Ascending aorta (tissue), 2 donors: Measurements from ENCODE around the gene MTFP1. TPM values are rescaled to one million over a fixed set of nuclear protein-coding genes. Genes with fewer than 3 reads are reported as not detected.

Experiments used
- DNase-seq, 2 donors: peaks; one replicate each; pipeline ENCODE4 v3.0.0-alpha.2; 2019; ENCODE audit warnings: low spot score in 2 of 2
- H3K27ac ChIP-seq, 2 donors: fragments of 200-600 bp; sonication (generic); one replicate each; pipeline ENCODE4 v1.5.1; 2016 to 2017; ENCODE audit warnings: mild to moderate bottlenecking in 1 of 2
- H3K27me3 ChIP-seq: fragments of 200-600 bp; sonication (generic); one replicate; pipeline ENCODE4 v1.5.1; 2017
- H3K36me3 ChIP-seq, 2 donors: fragments of 200-600 bp; sonication (generic); one replicate each; pipeline ENCODE4 v1.5.1; 2016
- H3K4me1 ChIP-seq, 2 donors: fragments of 200-600 bp; sonication (generic); one replicate each; pipeline ENCODE4 v1.5.1; 2016 to 2017; ENCODE audit warnings: mild to moderate bottlenecking in 1 of 2
- H3K4me3 ChIP-seq, 2 donors: fragments of 200-600 bp; sonication (generic); one replicate each; pipeline ENCODE4 v1.5.1; 2016 to 2017; ENCODE audit warnings: mild to moderate bottlenecking in 1 of 2
- H3K9me3 ChIP-seq, 2 donors: fragments of 200-600 bp; sonication (generic); one replicate each; pipeline ENCODE4 v1.5.1; 2016
- intact Hi-C: fragments of 100-400 bp; cut with DNase I; formaldehyde crosslinking; loops from one replicate; pipeline ENCODE4 v1.15.1; 2023
- total RNA-seq: library from RNA; depleted of rRNA; stranded (reverse); fragments of >200 nt; gene quantifications from one replicate; pipeline ENCODE4 v1.1.0, GENCODE V29; 2016
- TF ChIP-seq, protein P1 (sequence below), 3 experiments: fragments of 200-600 bp in 2 of 3; fragments of 450-650 bp in 1 of 3; sonication (generic) in 2 of 3; IDR thresholded peaks; one replicate each; pipeline ENCODE4 v1.5.1; 2016 to 2019; ENCODE audit warnings: antibody characterized with exemption in 3 of 3, mild to moderate bottlenecking in 1 of 3, moderate library complexity in 1 of 3

MTFP1 gene
- total RNA-seq, 1 donor from 2014 or later = 4.5 TPM

DNA sequence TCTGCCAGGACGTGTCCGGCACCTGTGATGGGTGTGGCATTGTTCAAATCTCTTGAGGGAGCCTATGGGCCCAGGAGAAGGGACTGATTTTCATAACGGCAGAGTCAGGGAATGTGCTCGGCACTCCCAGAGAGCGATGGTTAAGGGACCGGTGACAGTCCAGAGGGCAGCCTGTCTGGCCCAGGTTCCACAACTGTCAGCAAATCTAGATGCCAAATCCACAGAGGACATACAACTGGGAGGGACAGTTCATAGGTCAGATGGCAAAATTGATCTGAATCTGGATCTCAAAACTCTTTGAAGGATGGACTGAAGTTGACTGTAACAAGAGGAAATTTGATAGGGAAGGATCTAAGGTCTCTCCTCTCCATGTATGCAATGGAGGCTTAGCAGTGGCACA lies 21.3 kb upstream of the MTFP1 start:
- Histone ChIP-seq H3K27ac (no peak overlapping the region), H3K4me3 (no peak overlapping the region), H3K4me1 (no peaks in the 10 kb centered on the region), H3K36me3 (peaks cover 0 to 8% of the 10 kb centered on the region in 2 donors), H3K27me3 (no peaks in the 10 kb centered on the region), H3K9me3 (no peaks in the 10 kb centered on the region)
- TF ChIP-seq, protein P1, sequence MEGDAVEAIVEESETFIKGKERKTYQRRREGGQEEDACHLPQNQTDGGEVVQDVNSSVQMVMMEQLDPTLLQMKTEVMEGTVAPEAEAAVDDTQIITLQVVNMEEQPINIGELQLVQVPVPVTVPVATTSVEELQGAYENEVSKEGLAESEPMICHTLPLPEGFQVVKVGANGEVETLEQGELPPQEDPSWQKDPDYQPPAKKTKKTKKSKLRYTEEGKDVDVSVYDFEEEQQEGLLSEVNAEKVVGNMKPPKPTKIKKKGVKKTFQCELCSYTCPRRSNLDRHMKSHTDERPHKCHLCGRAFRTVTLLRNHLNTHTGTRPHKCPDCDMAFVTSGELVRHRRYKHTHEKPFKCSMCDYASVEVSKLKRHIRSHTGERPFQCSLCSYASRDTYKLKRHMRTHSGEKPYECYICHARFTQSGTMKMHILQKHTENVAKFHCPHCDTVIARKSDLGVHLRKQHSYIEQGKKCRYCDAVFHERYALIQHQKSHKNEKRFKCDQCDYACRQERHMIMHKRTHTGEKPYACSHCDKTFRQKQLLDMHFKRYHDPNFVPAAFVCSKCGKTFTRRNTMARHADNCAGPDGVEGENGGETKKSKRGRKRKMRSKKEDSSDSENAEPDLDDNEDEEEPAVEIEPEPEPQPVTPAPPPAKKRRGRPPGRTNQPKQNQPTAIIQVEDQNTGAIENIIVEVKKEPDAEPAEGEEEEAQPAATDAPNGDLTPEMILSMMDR (IDR thresholded peaks at IDR 0.05) = no peak
- intact Hi-C loops = no loop called here
- DNase-seq = no peak

DNA sequence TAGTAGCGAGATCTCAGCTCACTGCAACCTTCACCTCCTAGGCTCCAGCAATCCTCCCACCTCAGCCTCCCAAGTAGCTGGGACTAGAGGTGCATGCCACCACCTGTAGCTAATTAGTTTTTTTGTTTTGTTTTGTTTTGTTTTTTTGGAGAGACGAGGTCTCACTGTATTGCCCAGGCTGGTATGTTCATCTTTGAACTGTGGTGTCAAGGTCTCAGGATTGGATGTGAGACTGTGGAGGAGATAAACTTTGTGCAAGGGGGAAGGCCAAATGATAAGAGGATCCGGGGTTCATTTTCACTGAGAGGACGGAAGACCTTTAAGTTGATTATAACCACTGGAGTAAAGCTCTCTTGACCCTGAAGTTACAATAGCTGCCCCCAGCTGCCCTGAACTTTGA lies 19.8 kb upstream of the MTFP1 start:
- intact Hi-C loops = no loop called here
- Histone ChIP-seq H3K4me3 (no peak overlapping the region), H3K27me3 (no peaks in the 10 kb centered on the region), H3K36me3 (peaks cover 10 to 13% of the 10 kb centered on the region in 2 donors), H3K4me1 (no peaks in the 10 kb centered on the region), H3K27ac (no peak overlapping the region), H3K9me3 (no peaks in the 10 kb centered on the region)
- TF ChIP-seq, protein P1 (IDR thresholded peaks at IDR 0.05) = no peak
- DNase-seq = no peak

DNA sequence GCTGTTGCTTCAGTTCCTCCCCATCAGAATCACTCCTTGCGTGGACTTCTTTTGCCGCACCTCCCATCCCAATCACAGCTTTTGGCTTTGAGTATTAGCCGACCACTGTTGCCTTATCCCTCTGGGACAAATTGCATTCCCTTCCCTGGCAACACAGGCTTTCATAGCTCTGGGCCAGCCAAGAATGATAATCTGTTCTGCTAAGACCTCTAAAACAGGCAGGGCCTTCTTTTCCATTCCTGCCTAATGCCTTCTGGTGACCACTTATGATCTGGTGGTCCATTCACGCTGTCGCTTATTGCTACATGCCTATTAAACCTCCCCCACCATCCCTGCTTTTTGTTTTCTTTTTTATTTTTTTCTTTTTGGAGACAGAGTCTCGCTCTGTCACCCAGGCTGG lies 19.2 kb upstream of the MTFP1 start:
- Histone ChIP-seq H3K27ac (no peak overlapping the region), H3K36me3 (peaks cover 10 to 13% of the 10 kb centered on the region in 2 donors), H3K4me1 (no peaks in the 10 kb centered on the region), H3K9me3 (no peaks in the 10 kb centered on the region), H3K27me3 (no peaks in the 10 kb centered on the region), H3K4me3 (no peak overlapping the region)
- TF ChIP-seq, protein P1 (IDR thresholded peaks at IDR 0.05) = no peak
- DNase-seq = no peak
- intact Hi-C loops = no loop called here

DNA sequence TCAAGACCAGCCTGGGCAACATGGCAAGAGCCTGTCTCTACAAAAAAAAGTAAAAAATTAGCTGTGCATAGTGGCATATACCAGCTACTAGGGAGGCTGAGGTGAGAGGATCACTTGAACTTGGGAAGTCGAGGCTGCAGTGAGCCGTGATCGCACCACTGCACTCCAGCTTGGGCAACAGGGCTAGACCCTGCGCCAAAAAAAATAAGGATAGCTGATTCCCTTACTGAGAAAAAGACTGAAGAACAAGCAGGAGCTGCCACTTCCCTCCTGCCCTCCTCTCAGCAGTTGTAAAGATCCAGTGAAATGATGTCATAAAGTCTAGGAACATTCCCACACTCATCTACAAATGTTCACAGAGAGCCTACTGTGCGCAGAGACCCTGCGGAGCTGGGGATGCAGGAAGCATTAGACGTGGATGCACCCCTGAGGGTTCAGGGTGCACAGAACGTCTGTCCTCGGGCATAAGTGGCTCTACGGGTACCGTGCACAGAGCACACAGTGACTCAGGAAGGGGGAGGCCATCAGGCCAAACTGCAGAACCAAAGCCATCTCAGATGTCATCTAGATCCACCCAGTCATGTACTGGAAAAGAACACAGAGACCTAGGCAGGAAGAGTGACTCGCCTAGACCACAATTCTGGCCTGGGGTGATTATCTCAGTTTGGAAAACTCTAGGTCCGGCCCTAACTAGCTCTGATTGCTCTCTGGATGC lies 17.0 kb upstream of the MTFP1 start:
- intact Hi-C loops = no loop called here
- Histone ChIP-seq H3K4me1 (no peaks in the 10 kb centered on the region), H3K4me3 (no peak overlapping the region), H3K36me3 (peaks cover 10 to 13% of the 10 kb centered on the region in 2 donors), H3K27me3 (no peaks in the 10 kb centered on the region), H3K27ac (no peak overlapping the region), H3K9me3 (no peaks in the 10 kb centered on the region)
- TF ChIP-seq, protein P1 (IDR thresholded peaks at IDR 0.05) = no peak
- no peak for DNase-seq

DNA sequence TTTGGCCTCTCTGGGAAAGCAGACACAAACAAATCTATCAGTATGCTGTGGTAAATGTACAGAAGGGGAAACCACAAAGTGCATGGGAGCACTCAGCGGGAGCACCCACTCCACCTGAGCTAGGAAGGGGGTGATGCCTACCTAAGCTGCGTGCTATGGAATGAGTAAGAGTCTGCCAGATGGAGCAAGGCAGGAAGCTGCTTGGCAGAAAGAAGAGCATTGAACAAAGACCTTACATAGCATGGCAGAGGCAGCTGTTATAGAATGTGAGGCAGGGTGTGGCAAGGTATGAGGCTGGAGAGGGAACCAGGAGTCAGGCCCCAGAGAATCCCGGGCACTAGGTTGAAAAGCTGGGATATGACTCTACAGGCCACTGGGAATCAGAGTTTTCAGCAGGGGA lies 13.8 kb upstream of the MTFP1 start:
- Histone ChIP-seq H3K4me3 (no peak overlapping the region), H3K9me3 (no peaks in the 10 kb centered on the region), H3K36me3 (peaks cover 23 to 30% of the 10 kb centered on the region in 2 donors), H3K4me1 (no peaks in the 10 kb centered on the region), H3K27me3 (no peaks in the 10 kb centered on the region), H3K27ac (no peak overlapping the region)
- no peak for DNase-seq
- intact Hi-C loops = no loop called here
- TF ChIP-seq, protein P1 (IDR thresholded peaks at IDR 0.05) = no peak
